Right ventricle myocardium inferior (tissue), 1 donor: Measurements from ENCODE around the gene GJA3. TPM values are rescaled to one million over a fixed set of nuclear protein-coding genes. Genes with fewer than 3 reads are reported as not detected.
A peak's percentile ranks its signal among the peaks of the same experiment; 100 is the strongest.

Source experiments
- ATAC-seq: fragments of 200-7000 bp; cut with Tn5 transposase; one replicate; pipeline ENCODE4 v1.9.1; 2020; ENCODE audit warnings: mild to moderate bottlenecking, moderate library complexity
- DNase-seq: peaks from one replicate; pipeline ENCODE4 v3.0.0; 2021; ENCODE audit errors: missing footprints
- intact Hi-C: fragments of 100-400 bp; cut with DNase I; formaldehyde crosslinking; loops from one replicate; pipeline ENCODE4 v1.11.0; 2022
- long read RNA-seq: library from polyadenylated mRNA; unstranded; transcript quantifications from one replicate; pipeline ENCODE4 v2.0.0, GENCODE V29; 2021
- total RNA-seq: library from RNA; stranded (reverse); fragmentation: NEBNext Ultra II Directional; extraction: Animal tissue kit (Norgen Biotek cat#: 25700); gene quantifications from one replicate; pipeline ENCODE4 v1.2.1, GENCODE V29; 2021
- donor health status: DM: no; HTN: yes; CAD: no; lungs with severe emphysema.

The GJA3 gene
- total RNA-seq, result 17.9 TPM
- long read RNA-seq, full-length matches to known transcripts, result 24 of 31 reads
- long read RNA-seq, partial matches to known transcripts, result 0 of 31 reads
- long read RNA-seq, other reads (novel, unspliced or antisense), result 7 of 31 reads

DNA sequence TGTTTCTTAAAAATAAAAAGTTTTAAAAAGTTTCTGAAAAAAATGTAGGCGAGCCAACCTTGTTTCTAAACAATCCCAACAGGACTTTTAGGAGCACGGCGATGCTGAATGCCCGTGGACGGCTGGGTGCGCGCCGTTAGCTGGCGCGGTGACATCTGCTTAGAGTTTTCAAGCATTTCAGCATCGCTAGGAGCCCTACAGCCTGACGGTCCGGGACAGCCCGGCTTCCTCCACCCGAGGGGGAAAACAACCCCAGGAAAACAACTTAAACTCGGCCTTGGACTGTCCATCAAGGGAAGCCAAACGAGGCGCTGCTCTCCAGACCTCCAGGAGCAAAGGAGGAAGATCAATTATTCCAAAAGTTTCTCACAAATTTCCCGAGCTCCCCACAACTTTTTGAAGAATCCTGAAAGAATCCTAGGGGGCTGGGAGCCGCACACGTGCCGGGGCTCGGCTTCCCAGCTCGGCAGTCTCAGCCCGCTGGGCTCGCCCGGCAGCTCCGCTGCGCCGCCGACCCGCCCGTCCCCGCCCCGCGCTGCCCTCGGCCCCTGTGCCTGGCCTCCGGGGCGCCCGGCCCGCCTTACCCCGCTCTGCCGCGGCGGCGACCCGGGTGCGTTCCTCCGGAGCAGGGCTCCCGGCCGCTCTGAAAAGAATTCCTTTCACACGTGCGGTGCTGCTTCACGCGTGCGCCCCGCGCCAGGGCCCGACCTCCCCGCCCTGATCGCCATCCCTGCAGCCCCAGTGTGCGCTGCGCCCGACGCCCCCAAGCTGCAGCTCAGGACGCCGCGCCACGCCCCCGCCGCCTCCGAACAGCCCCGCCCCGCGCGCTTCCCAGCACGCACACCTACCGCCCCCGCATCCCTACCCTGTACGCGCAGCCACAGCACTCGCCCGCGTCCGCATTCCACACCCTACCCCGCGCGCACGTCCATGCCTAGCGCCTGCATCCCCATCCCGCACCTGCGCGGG, at the start of gene GJA3:
Gene GJA3 (minus strand): TSS at position 747 of the 969 bp plus-strand sequence. CDS start 17,764 bp downstream, outside the sequence.
- ATAC-seq (peak; percentile 88), DNase-seq (peak; percentile 76)
- intact Hi-C loops, result loop anchor here (1.0 to 5.0 kb wide), 4 partner anchors 19 to 178 kb away; no protein-coding TSS in a partner anchor

- intact Hi-C loops, result no loop called here
- no peak for ATAC-seq
- no peak for DNase-seq
Observed at GRCh38 chr13:20209948-20210347, 49.1 kb upstream of the GJA3 start.

DNA sequence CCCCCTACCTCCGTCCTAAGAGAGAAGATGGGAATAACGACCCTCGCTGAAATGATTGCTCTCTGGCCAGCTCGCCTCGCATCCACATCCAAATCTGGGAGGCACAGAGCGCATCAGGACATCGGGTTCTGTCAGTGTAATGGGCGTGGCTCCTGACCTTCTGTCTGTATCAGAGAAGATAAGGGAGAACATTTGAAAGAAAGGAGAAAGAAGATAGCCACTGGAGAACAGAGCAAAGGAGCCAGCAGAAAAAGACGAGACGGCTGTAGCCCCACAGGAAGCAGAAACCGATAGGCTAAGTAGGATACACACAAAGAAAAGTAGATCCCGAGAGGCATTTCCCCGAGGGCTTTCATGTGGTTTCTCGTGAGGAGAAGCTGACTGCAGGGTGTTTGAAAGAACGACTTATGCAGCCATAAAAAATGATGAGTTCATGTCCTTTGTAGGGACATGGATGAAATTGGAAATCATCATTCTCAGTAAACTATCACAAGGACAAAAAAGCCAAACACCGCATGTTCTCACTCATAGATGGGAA, 45.9 kb upstream of the GJA3 start:
- DNase-seq, result no peak
- intact Hi-C loops, result no loop called here
- no peak for ATAC-seq

DNA sequence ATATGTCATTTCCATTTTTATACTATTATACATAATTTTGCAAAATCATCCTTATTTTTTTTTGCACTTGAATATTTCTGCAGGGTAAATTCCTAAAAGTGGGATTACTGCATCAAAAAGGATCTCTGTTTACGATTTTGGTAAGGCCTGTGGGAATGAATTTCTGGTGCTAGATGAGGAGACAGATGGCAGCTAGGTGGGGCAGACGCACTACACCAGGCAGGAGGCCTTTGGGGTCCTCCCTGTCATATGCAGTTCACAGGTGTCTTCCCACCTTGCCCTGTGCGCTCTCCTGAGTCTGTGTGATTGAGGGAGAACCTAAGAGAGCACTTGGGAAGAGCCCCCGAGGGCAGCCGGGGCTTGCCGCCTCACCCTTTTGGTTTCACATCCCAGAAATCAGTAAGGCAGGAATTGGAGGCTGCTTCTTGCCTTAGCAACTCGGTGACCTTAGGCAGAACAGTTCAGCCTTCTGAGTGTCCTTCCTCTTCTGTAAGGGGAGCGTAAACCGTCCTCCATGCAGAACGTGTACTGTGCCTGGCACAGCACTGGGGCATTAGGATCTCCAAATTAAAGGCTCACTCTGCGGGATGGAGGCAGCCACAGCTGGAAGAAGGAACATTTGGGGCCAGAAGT, 45.3 kb upstream of the GJA3 start:
- intact Hi-C loops, result no loop called here
- DNase-seq (no peak), ATAC-seq (no peak)

GRCh38 chr13:20198781-20199180, 37.9 kb upstream of the GJA3 start:
- intact Hi-C loops, result loop anchor here (2.0 to 10.0 kb wide), 3 partner anchors 290 to 726 kb away; partner anchors contain the start of gene IL17D
- ATAC-seq, result no peak
- DNase-seq, result no peak

GRCh38 chr13:20197361-20197834, 36.5 kb upstream of the GJA3 start:
- intact Hi-C loops, result loop anchor here (5.0 to 10.0 kb wide), 2 partner anchors 505 to 727 kb away; partner anchors contain the start of gene IL17D
- ATAC-seq (no peak), DNase-seq (no peak)

GRCh38 chr13:20195801-20196200, 34.9 kb upstream of the GJA3 start:
- DNase-seq, result no peak
- ATAC-seq, result no peak
- intact Hi-C loops, result loop anchor here (5.0 to 10.0 kb wide), 2 partner anchors 506 to 729 kb away; partner anchors contain the start of gene IL17D

DNA sequence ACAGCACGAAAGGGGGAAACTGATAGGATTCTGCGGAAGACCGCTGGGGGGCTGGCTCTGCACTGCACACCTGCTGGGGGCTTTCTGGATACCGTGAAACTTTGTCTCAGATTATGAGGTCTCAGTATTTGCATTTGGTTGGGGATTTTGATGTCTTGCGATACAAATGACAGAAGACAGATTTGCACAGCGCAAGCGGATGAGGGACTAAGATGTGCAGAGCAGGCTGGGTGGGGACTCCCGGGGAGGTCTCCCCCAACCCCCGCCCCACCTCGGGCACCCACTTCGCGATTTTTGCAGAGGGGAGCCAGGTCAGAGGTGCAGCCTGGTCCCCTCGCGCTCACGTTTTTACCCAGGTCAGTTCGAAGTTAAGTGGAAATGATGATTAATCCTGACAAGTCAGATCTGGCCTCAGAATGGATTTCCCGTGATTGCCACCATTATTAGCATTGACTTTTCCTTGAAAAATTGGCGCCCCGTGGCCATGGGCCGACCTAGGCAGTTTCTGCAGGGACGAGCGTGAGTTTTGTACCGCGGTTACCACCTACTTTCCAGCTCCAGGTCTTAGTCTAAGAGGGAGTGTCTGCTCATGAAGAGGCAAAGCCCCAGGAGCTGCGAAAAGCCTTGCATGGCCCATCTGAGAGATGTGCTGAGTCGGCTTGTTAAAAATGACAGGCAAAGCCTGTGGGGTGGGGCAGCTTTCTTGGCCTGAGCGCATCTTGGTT, 33.2 kb upstream of the GJA3 start:
- DNase-seq, result no peak
- intact Hi-C loops, result loop anchor here (10.0 kb wide), 1 partner anchor 731 kb away; no protein-coding TSS in a partner anchor
- ATAC-seq, result no peak

DNA sequence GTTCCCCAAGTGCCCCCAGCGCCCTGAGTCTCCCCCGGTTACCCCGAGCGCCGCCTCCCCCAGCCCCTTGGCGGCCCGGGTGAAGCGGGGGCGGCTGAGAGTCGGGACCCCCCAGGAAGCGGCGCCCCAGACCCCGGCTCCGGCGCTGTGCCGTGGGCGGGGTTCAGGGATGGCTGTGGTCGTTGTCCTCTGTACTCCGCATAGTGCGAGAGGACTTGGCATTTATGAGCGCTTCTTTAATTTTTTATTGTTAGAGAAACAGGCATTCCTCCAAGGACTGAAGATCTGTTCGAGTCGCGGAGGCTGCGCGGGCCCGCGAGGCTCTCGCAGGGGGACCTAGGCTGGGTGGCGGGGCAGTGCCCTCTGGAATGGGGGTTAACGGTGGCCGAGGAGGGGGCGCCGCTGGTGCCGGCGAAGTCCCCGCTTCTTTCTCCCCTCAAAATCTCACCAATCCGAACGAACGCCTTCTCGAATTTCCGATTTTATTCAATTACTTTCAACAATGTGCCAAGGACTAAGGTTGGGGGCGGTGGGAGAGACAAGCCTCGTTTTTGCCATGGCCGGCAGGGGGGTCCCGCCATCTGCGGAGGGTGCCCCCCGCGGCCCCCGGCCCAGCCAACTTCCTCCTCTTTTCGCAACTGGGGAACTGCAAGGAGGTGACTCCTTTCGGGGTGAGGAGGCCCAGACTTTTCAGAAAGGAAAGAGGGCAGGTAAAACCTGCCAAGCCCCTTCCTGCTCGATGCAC, 32.5 kb upstream of the GJA3 start:
- DNase-seq (no peak), ATAC-seq (peak; percentile 15)
- intact Hi-C loops, result loop anchor here (10.0 kb wide), 1 partner anchor 731 kb away; no protein-coding TSS in a partner anchor

DNA sequence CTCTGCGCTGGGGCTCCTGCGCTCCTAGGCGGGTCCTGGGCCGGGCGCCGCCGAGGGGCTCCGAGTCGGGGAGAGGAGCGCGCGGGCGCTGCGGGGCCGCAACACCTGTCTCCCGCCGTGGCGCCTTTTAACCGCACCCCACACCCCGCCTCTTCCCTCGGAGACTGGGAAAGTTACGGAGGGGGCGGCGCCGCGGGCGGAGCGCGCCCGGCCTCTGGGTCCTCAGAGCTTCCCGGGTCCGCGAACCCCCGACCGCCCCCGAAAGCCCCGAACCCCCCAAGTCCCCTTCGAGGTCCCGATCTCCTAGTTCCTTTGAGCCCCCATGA, 31.9 kb upstream of the GJA3 start, which contains the start of gene GJB2:
Gene GJB2 (minus strand): TSS at position 103 of the 326 bp plus-strand sequence. CDS start 3,357 bp downstream, outside the sequence.
- DNase-seq, result no peak
- intact Hi-C loops, result loop anchor here (10.0 kb wide), 1 partner anchor 732 kb away; no protein-coding TSS in a partner anchor
- peak; percentile 17 for ATAC-seq

GRCh38 chr13:20192158-20192835, 31.4 kb upstream of the GJA3 start:
- DNase-seq, result no peak
- intact Hi-C loops, result loop anchor here (10.0 kb wide), 1 partner anchor 733 kb away; no protein-coding TSS in a partner anchor
- ATAC-seq, result peak; percentile 11

GRCh38 chr13:20191311-20192157, 30.7 kb upstream of the GJA3 start:
- intact Hi-C loops, result loop anchor here (10.0 kb wide), 1 partner anchor 733 kb away; no protein-coding TSS in a partner anchor
- no peak for DNase-seq
- no peak for ATAC-seq

- no peak for ATAC-seq
- no peak for DNase-seq
- intact Hi-C loops, result loop anchor here (10.0 kb wide), 1 partner anchor 734 kb away; no protein-coding TSS in a partner anchor
Observed at GRCh38 chr13:20190481-20191310, 29.8 kb upstream of the GJA3 start.

DNA sequence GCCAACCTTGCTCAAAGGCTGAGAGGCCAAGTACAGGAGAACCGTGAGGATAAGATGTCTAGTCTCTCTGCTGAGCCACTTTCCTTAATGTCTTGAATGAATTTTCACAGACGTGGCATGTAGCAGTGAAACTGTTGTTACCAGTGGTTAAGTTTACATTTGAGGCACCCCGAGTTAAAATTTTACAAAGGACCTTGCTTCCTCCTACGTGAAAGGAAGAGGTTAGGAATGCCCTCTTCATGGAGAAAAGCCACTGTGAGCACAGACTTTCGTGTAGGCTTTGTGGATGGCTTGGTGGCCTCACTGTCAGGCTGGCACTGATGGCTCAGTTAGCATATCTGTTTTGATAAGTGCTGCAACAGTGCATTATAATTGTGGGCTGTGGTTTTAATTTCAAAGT, 29.2 kb upstream of the GJA3 start:
- intact Hi-C loops, result loop anchor here (10.0 kb wide), 1 partner anchor 735 kb away; no protein-coding TSS in a partner anchor
- ATAC-seq, result no peak
- DNase-seq, result no peak
